ENCODE measurements around the gene SPINT1.

The SPINT1 gene

GRCh38 chr15:40886586-40886985 lies 42.7 kb downstream of the SPINT1 start:
- no peak overlapping the region for H3K27ac Mint-ChIP-seq
- H3K4me1 Mint-ChIP-seq (ENCODE audit: low read depth) = peaks cover 14% of the 10 kb centered on the region
- no peaks in the 10 kb centered on the region for H3K36me3 Mint-ChIP-seq (ENCODE audit: low read depth)
- peaks cover 3% of the 10 kb centered on the region for H3K27me3 Mint-ChIP-seq (ENCODE audit: low read depth)
- no peaks in the 10 kb centered on the region for H3K9me3 Mint-ChIP-seq
- H3K4me3 Mint-ChIP-seq = no peak overlapping the region

GRCh38 chr15:40889112-40889511 lies 45.3 kb downstream of the SPINT1 start:
- Mint-ChIP-seq H3K4me1 (ENCODE audit: low read depth) (peaks cover 30% of the 10 kb centered on the region), H3K36me3 (ENCODE audit: low read depth) (no peaks in the 10 kb centered on the region), H3K4me3 (no peak overlapping the region), H3K27ac (no peak overlapping the region), H3K9me3 (no peaks in the 10 kb centered on the region), H3K27me3 (ENCODE audit: low read depth) (peaks cover 3% of the 10 kb centered on the region)

- H3K27ac Mint-ChIP-seq = no peak overlapping the region
- H3K36me3 Mint-ChIP-seq (ENCODE audit: low read depth) = peaks cover 10% of the 10 kb centered on the region
- H3K4me1 Mint-ChIP-seq (ENCODE audit: low read depth) = peaks cover 35% of the 10 kb centered on the region
- no peak overlapping the region for H3K4me3 Mint-ChIP-seq
- no peaks in the 10 kb centered on the region for H3K9me3 Mint-ChIP-seq
- no peaks in the 10 kb centered on the region for H3K27me3 Mint-ChIP-seq (ENCODE audit: low read depth)
These were observed 47.3 kb downstream of the SPINT1 start for GRCh38 chr15:40891138-40891537.

- Mint-ChIP-seq H3K36me3 (ENCODE audit: low read depth) (peaks cover 13% of the 10 kb centered on the region), H3K27ac (peak overlapping the region; percentile 58), H3K4me1 (ENCODE audit: low read depth) (peaks cover 32% of the 10 kb centered on the region), H3K9me3 (no peaks in the 10 kb centered on the region), H3K27me3 (ENCODE audit: low read depth) (no peaks in the 10 kb centered on the region), H3K4me3 (no peak overlapping the region)
These were observed 48.1 kb downstream of the SPINT1 start for GRCh38 chr15:40891810-40892446.

- Mint-ChIP-seq H3K27ac (no peak overlapping the region), H3K27me3 (ENCODE audit: low read depth) (no peaks in the 10 kb centered on the region), H3K36me3 (ENCODE audit: low read depth) (peaks cover 16% of the 10 kb centered on the region), H3K9me3 (no peaks in the 10 kb centered on the region), H3K4me1 (ENCODE audit: low read depth) (peaks cover 32% of the 10 kb centered on the region), H3K4me3 (no peak overlapping the region)
These were observed 48.7 kb downstream of the SPINT1 start for GRCh38 chr15:40892447-40893012.

GRCh38 chr15:40893019-40893670 lies 49.3 kb downstream of the SPINT1 start:
- no peaks in the 10 kb centered on the region for H3K27me3 Mint-ChIP-seq (ENCODE audit: low read depth)
- H3K4me1 Mint-ChIP-seq (ENCODE audit: low read depth) = peaks cover 32% of the 10 kb centered on the region
- H3K9me3 Mint-ChIP-seq = no peaks in the 10 kb centered on the region
- peaks cover 16% of the 10 kb centered on the region for H3K36me3 Mint-ChIP-seq (ENCODE audit: low read depth)
- peak overlapping the region; percentile 49 for H3K4me3 Mint-ChIP-seq
- peak overlapping the region; percentile 96 for H3K27ac Mint-ChIP-seq

- no peaks in the 10 kb centered on the region for H3K27me3 Mint-ChIP-seq (ENCODE audit: low read depth)
- peaks cover 32% of the 10 kb centered on the region for H3K4me1 Mint-ChIP-seq (ENCODE audit: low read depth)
- peak within 1 kb of the TSS; percentile 98 for H3K4me3 Mint-ChIP-seq
- peaks cover 20% of the 10 kb centered on the region for H3K36me3 Mint-ChIP-seq (ENCODE audit: low read depth)
- peak within 1 kb of the TSS; percentile 96 for H3K27ac Mint-ChIP-seq
- H3K9me3 Mint-ChIP-seq = no peaks in the 10 kb centered on the region
These were observed 50.2 kb downstream of the SPINT1 start, which contains the start of gene VPS18 for GRCh38 chr15:40893733-40894680. Gene VPS18 (plus strand): TSS chr15:40894450. CDS start chr15:40894769, 319 bp downstream.

- H3K9me3 Mint-ChIP-seq = no peaks in the 10 kb centered on the region
- H3K27me3 Mint-ChIP-seq (ENCODE audit: low read depth) = no peaks in the 10 kb centered on the region
- peaks cover 32% of the 10 kb centered on the region for H3K4me1 Mint-ChIP-seq (ENCODE audit: low read depth)
- H3K36me3 Mint-ChIP-seq (ENCODE audit: low read depth) = peaks cover 20% of the 10 kb centered on the region
- peak overlapping the region; percentile 98 for H3K4me3 Mint-ChIP-seq
- peak overlapping the region; percentile 96 for H3K27ac Mint-ChIP-seq
These were observed 51.0 kb downstream of the SPINT1 start for GRCh38 chr15:40894681-40895448.

- no peaks in the 10 kb centered on the region for H3K27me3 Mint-ChIP-seq (ENCODE audit: low read depth)
- H3K4me3 Mint-ChIP-seq = no peak overlapping the region
- H3K4me1 Mint-ChIP-seq (ENCODE audit: low read depth) = peaks cover 31% of the 10 kb centered on the region
- H3K36me3 Mint-ChIP-seq (ENCODE audit: low read depth) = peaks cover 35% of the 10 kb centered on the region
- H3K27ac Mint-ChIP-seq = no peak overlapping the region
- no peaks in the 10 kb centered on the region for H3K9me3 Mint-ChIP-seq
These were observed 55.8 kb downstream of the SPINT1 start for GRCh38 chr15:40899536-40900207.

GRCh38 chr15:40900256-40901052 lies 56.6 kb downstream of the SPINT1 start:
- no peak overlapping the region for H3K27ac Mint-ChIP-seq
- H3K27me3 Mint-ChIP-seq (ENCODE audit: low read depth) = no peaks in the 10 kb centered on the region
- peaks cover 27% of the 10 kb centered on the region for H3K4me1 Mint-ChIP-seq (ENCODE audit: low read depth)
- H3K9me3 Mint-ChIP-seq = no peaks in the 10 kb centered on the region
- peaks cover 35% of the 10 kb centered on the region for H3K36me3 Mint-ChIP-seq (ENCODE audit: low read depth)
- no peak overlapping the region for H3K4me3 Mint-ChIP-seq

- Mint-ChIP-seq H3K9me3 (no peaks in the 10 kb centered on the region), H3K4me1 (ENCODE audit: low read depth) (peaks cover 21% of the 10 kb centered on the region), H3K27me3 (ENCODE audit: low read depth) (no peaks in the 10 kb centered on the region), H3K27ac (no peak overlapping the region), H3K4me3 (no peak overlapping the region), H3K36me3 (ENCODE audit: low read depth) (peaks cover 33% of the 10 kb centered on the region)
These were observed 57.2 kb downstream of the SPINT1 start for GRCh38 chr15:40901053-40901443.

GRCh38 chr15:40902605-40903561 lies 59.0 kb downstream of the SPINT1 start:
- Mint-ChIP-seq H3K36me3 (ENCODE audit: low read depth) (peaks cover 27% of the 10 kb centered on the region), H3K27me3 (ENCODE audit: low read depth) (no peaks in the 10 kb centered on the region), H3K9me3 (no peaks in the 10 kb centered on the region), H3K4me3 (no peak overlapping the region), H3K4me1 (ENCODE audit: low read depth) (peaks cover 25% of the 10 kb centered on the region), H3K27ac (no peak overlapping the region)

Measured in T-helper 1 cell treated with Interleukin-12 subunit alpha and Interleukin-12 subunit beta and Interleukin-4 antibody, amounts not matched to agents 30 μg/mL and 1 μg/mL, for 36 hours (primary cell).